MCF 10A (cell line): ENCODE data around the gene NFAT5. TPM values are rescaled to one million over a fixed set of nuclear protein-coding genes. Genes with fewer than 3 reads are reported as not detected.

ENCODE experiments used
- BruUV-seq: library from RNA; stranded (reverse); fragments of 400-500 nt; replicated peaks from 2 replicates; lab custom pipeline; 2021; lab: Mats Ljungman, UMichigan
- CTCF ChIA-PET: fragments of 300-600 bp; sonication (Branson Sonifier 250); formaldehyde crosslinking; extraction: SDS; loops from one replicate; lab custom pipeline; 2021; ENCODE audit warnings: antibody characterized with exemption, inconsistent platforms; lab: Yijun Ruan, JAX
- POLR2A ChIA-PET: fragments of 300-600, 350-650 bp; sonication (Branson Sonifier 250); formaldehyde crosslinking; extraction: SDS; loops from one replicate; lab custom pipeline; 2020; ENCODE audit warnings: antibody characterized with exemption, inconsistent platforms; lab: Yijun Ruan, JAX
- DNase-seq: peaks from one replicate; pipeline ENCODE4 v3.0.0-alpha.2; 2018; ENCODE audit not compliant: unreplicated experiment
- H3K27ac Mint-ChIP-seq: one replicate; pipeline ENCODE4 v1.8.0; 2022; ENCODE audit warnings: mild to moderate bottlenecking, low read depth, mixed read lengths; ENCODE audit not compliant: unreplicated experiment
- H3K27me3 Mint-ChIP-seq: one replicate; pipeline ENCODE4 v1.8.0; 2022; ENCODE audit warnings: mixed read lengths; ENCODE audit not compliant: insufficient read depth, unreplicated experiment
- H3K36me3 Mint-ChIP-seq: one replicate; pipeline ENCODE4 v1.8.0; 2022; ENCODE audit warnings: mild to moderate bottlenecking, moderate library complexity, mixed read lengths; ENCODE audit not compliant: insufficient read depth, unreplicated experiment
- H3K4me1 Mint-ChIP-seq: one replicate; pipeline ENCODE4 v1.8.0; 2022; ENCODE audit warnings: mixed read lengths; ENCODE audit not compliant: insufficient read depth, unreplicated experiment
- H3K4me3 Mint-ChIP-seq: one replicate; pipeline ENCODE4 v1.8.0; 2022; ENCODE audit warnings: mild to moderate bottlenecking, moderate library complexity, mixed read lengths; ENCODE audit not compliant: unreplicated experiment
- H3K9me3 Mint-ChIP-seq: one replicate; pipeline ENCODE4 v1.8.0; 2022; ENCODE audit warnings: mixed read lengths; ENCODE audit not compliant: unreplicated experiment
- CTCF ChIP-seq: fragments of 200-600 bp; IDR thresholded peaks from one replicate; pipeline ENCODE4 v1.8.0; 2022; ENCODE audit warnings: antibody characterized with exemption, mild to moderate bottlenecking; ENCODE audit not compliant: unreplicated experiment
- intact Hi-C: fragments of 100-400 bp; cut with micrococcal nuclease; formaldehyde crosslinking; loops from 2 replicates; pipeline ENCODE4 v1.14.1; 2022
- total RNA-seq: library from RNA; stranded (reverse); gene quantifications from 2 replicates; pipeline ENCODE4 v1.2.3, GENCODE V29; 2022

The NFAT5 gene
- total RNA-seq, 1 experiment from 2014 or later = 46.4 TPM

GRCh38 chr16:69619514-69619913 is 53.7 kb downstream of the NFAT5 start:
- no TSS peak for BruUV-seq

GRCh38 chr16:69620573-69620972 is 54.8 kb downstream of the NFAT5 start:
- POLR2A ChIA-PET = interaction anchor here (0.9 to 1.6 kb wide), 3 partner anchors 10 to 52 kb away, joined by 3 to 6 read pairs (median 5); no protein-coding TSS in a partner anchor
- Mint-ChIP-seq H3K4me3 (no peak overlapping the region), H3K27me3 (no peaks in the 10 kb centered on the region), H3K4me1 (peaks cover 19% of the 10 kb centered on the region), H3K36me3 (peaks cover 18% of the 10 kb centered on the region), H3K27ac (no peak overlapping the region), H3K9me3 (no peaks in the 10 kb centered on the region)
- BruUV-seq = no TSS peak
- intact Hi-C loops = no loop called here
- CTCF ChIA-PET = interaction anchor here (0.6 to 1.5 kb wide), 2 partner anchors 224 to 1031 kb away, joined by 4 to 5 read pairs; no protein-coding TSS in a partner anchor
- TF ChIP-seq CTCF = no peak
- DNase-seq = no peak

More at GRCh38 chr16:69619514-69619913, 53.7 kb downstream of the NFAT5 start:
- POLR2A ChIA-PET = interaction anchor here (1.1 kb wide), 1 partner anchor 13 kb away, joined by 4 read pairs; no protein-coding TSS in a partner anchor
- H3K4me3 Mint-ChIP-seq = no peak overlapping the region
- peaks cover 16% of the 10 kb centered on the region for H3K36me3 Mint-ChIP-seq
- no peak overlapping the region for H3K27ac Mint-ChIP-seq
- no peaks in the 10 kb centered on the region for H3K27me3 Mint-ChIP-seq
- no peaks in the 10 kb centered on the region for H3K9me3 Mint-ChIP-seq
- CTCF ChIA-PET = interaction anchor here (1.6 kb wide), 1 partner anchor 223 kb away, joined by 5 read pairs; no protein-coding TSS in a partner anchor
- TF ChIP-seq CTCF = no peak
- DNase-seq = no peak
- intact Hi-C loops = no loop called here
- H3K4me1 Mint-ChIP-seq = peaks cover 23% of the 10 kb centered on the region

GRCh38 chr16:69621225-69621624 is 55.5 kb downstream of the NFAT5 start:
- peaks cover 24% of the 10 kb centered on the region for H3K36me3 Mint-ChIP-seq
- BruUV-seq = no TSS peak
- ChIA-PET CTCF (interaction anchor here (0.6 to 1.5 kb wide), 3 partner anchors 179 to 1032 kb away, joined by 3 to 5 read pairs (median 4); no protein-coding TSS in a partner anchor), POLR2A (interaction anchor here (0.6 to 1.6 kb wide), 5 partner anchors 9 to 1498 kb away, joined by 3 to 6 read pairs (median 3); no protein-coding TSS in a partner anchor)
- intact Hi-C loops = no loop called here
- H3K27ac Mint-ChIP-seq = no peak overlapping the region
- TF ChIP-seq CTCF = no peak
- no peak overlapping the region for H3K4me3 Mint-ChIP-seq
- H3K4me1 Mint-ChIP-seq = peaks cover 16% of the 10 kb centered on the region
- no peaks in the 10 kb centered on the region for H3K9me3 Mint-ChIP-seq
- no peak for DNase-seq
- H3K27me3 Mint-ChIP-seq = no peaks in the 10 kb centered on the region

GRCh38 chr16:69626256-69626655 is 60.5 kb downstream of the NFAT5 start:
- H3K36me3 Mint-ChIP-seq = peaks cover 56% of the 10 kb centered on the region
- no peak for TF ChIP-seq CTCF
- H3K27ac Mint-ChIP-seq = no peak overlapping the region
- no peak for DNase-seq
- H3K27me3 Mint-ChIP-seq = no peaks in the 10 kb centered on the region
- no TSS peak for BruUV-seq
- POLR2A ChIA-PET = interaction anchor here (0.6 to 1.3 kb wide), 5 partner anchors 9 to 62 kb away, joined by 3 to 5 read pairs (median 3); no protein-coding TSS in a partner anchor
- intact Hi-C loops = loop anchor here (5.0 kb wide), 1 partner anchor 59 kb away; the partner anchor contains the start of gene NFAT5
- H3K4me3 Mint-ChIP-seq = no peak overlapping the region
- H3K9me3 Mint-ChIP-seq = no peaks in the 10 kb centered on the region
- peaks cover 9% of the 10 kb centered on the region for H3K4me1 Mint-ChIP-seq
- CTCF ChIA-PET = interaction anchor here (0.6 to 0.7 kb wide), 2 partner anchors 31 to 936 kb away, joined by 3 read pairs; no protein-coding TSS in a partner anchor
